HG03097 (cell line): ENCODE results near the gene MRPL57.
"Not testable (repeated sequence)": the region's sequence is repeated elsewhere in the genome, so short reads cannot be mapped to it uniquely, and the experiment has no call there.

Source experiments
- ATAC-seq: cut with Tn5 transposase; IDR thresholded peaks from one replicate; pipeline ENCODE4 v1.9.1; 2021; ENCODE audit not compliant: unreplicated experiment, low FRiP score

Gene MRPL57

GRCh38 chr13:21176215-21176981 lies at the start of gene MRPL57, which contains the start of gene SKA3:
MRPL57 (plus strand) TSS chr13:21176658; CDS start chr13:21176917, 259 bp downstream.
SKA3 (minus strand) TSS chr13:21176552; CDS start chr13:21176477, 75 bp downstream.
- peak; percentile 89 for ATAC-seq

DNA sequence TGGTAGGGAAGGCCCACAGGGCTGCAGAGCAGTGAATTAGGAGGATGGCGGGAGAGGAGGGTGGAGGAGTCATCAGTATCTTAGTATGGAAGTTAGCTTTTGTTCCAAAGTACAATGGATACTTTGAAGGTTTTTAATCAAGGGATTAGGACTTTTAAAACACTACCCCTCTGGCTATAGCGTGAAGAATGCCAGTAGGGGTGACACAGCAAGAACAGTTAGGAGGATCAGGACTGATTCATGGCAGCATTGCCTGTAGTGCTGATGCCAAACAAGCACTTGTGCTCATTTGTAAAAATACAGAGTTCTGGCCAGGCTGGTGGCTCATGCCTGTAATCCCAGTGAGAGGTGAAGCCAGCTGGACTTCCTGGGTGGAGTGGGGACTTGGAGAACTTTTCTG lies 46.3 kb upstream of the MRPL57 start:
- ATAC-seq = no peak

GRCh38 chr13:21133077-21133476 lies 43.4 kb upstream of the MRPL57 start:
- no peak for ATAC-seq

DNA sequence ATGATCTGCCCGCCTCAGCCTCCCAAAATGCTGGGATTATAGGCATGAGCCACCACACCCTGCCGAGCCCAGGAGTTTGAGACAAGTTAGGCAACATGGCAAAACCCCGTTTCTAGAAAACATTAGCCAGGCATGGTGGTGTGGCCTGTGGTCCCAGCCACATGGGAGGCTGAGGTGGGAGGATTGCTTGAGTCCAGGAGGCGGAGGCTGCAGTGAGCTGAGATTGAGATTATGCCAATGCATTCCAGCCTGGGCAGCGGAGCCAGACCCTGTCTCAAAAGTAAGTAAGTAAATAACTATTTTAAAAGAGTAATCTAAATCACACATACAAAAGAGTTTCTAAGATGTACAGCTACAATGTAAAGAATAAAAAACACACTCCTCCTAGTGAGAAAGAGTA lies 42.0 kb upstream of the MRPL57 start:
- ATAC-seq = no peak

GRCh38 chr13:21135833-21136232 lies 40.6 kb upstream of the MRPL57 start:
- not testable (repeated sequence) for ATAC-seq

GRCh38 chr13:21137696-21138095 lies 38.8 kb upstream of the MRPL57 start:
- ATAC-seq = no peak

- no peak for ATAC-seq
These were observed 37.9 kb upstream of the MRPL57 start for GRCh38 chr13:21138561-21138960.

DNA sequence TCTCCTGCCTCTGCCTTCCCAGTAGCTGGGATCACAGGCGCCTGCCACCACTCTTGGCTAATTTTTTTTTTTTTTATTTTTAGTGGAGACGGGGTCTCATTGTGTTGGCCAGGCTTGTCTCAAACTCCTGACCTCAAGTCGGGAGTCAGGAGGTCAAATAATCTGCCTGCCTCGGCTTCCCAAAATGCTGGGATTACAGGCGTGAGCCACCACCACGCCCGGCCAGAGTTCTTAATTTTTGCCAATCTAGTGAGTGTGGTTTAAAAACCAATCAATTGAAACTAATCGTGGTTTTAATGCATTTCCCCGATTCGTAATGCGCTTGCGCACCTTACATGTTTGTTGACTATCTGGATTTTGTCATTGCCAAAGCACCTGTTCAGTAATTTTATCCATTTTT lies 37.1 kb upstream of the MRPL57 start:
- no peak for ATAC-seq

DNA sequence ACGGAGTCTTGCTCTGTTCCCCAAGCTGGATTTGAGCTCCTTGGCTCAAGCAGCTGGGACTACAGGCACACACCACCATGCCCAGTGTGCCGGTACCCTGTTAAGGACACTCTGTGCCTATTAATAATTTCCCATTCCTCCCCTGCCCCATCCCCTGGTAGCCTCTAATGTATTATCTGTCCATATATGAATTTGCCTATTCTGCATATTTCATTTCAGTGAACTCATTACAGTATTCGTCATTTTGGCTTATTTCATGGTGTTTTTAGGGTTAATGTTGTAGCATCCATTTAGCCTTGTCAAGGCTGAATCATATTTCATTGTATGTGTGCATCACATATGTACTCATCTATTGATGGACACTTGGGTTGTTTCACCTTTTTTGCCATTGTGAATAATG lies 33.7 kb upstream of the MRPL57 start:
- no peak for ATAC-seq

DNA sequence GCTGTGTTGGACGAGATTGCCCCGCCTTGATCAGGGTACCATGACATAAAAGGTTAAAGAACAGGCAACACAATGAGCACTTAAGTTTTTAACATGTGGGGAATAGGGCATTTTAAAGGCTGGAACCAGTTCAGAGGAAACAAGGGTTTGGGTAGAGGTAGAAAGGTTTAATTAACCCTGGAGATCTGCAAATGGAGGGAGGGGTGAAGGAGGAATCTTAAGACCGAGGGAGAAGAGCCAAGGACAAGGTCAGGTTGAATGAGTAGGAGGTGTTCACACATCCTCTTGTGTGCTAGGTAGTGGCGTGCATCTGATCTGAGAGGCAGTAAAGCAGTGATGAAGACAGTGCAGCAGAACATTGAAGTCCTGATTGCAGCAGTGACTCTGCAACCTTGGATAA lies 28.6 kb upstream of the MRPL57 start:
- ATAC-seq = no peak

DNA sequence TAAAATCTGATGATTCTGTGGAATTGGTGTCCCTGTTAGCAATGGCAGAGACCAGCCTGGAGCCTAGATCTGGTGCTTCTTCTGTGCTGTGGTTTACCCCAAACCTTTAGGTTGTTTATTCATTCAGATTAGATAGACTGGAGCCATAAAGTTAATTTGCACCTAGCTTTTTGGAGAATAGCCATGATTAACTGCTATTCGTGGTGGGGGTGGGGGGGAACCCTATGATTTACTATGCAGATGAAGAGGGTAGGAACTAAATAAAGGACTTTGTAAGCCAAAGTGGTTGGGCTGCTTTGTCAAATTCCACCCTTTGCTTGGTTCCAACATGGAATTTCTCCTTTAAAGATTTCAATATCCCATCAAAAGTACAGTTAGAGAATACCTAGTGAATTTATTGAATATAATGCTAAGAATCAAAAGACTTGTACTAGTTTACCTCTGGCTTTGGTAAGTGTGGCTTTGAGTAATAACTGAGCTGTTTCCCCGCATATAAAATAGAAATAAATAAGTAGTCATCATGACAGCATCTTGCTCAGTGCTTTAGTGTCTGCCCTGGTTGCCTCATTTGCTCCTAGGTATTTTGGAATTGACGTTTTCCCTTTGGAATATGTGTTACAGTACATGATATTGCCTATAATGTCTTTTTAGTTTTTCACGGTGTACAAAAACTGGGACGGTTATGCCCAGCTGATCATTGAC lies 27.8 kb upstream of the MRPL57 start:
- no peak for ATAC-seq

DNA sequence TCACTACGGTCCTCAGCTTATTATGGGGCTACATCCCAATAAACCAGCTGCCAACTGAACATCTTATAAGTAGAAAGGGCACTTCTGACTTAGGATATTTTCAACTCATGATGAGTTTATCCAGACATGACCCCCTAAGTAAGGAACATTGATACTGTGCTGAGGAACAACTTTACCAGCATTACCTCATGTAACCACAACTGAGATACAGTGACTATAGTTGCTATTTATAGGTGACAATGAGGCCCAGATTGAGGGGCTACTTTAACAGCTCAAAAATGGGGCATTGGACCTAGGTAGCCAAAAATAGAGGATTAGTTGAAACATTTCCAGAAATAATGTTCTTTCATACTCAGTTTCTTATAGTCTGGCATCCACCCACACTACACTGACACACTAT lies 26.9 kb upstream of the MRPL57 start:
- ATAC-seq = no peak

- no peak for ATAC-seq
These were observed 26.4 kb upstream of the MRPL57 start for GRCh38 chr13:21150013-21150412.

GRCh38 chr13:21152251-21152899 lies 24.1 kb upstream of the MRPL57 start:
- ATAC-seq = no peak

- ATAC-seq = no peak
These were observed 11.8 kb upstream of the MRPL57 start for GRCh38 chr13:21164631-21165030.

- not testable (repeated sequence) for ATAC-seq
These were observed 10.9 kb upstream of the MRPL57 start for GRCh38 chr13:21165606-21166005.

DNA sequence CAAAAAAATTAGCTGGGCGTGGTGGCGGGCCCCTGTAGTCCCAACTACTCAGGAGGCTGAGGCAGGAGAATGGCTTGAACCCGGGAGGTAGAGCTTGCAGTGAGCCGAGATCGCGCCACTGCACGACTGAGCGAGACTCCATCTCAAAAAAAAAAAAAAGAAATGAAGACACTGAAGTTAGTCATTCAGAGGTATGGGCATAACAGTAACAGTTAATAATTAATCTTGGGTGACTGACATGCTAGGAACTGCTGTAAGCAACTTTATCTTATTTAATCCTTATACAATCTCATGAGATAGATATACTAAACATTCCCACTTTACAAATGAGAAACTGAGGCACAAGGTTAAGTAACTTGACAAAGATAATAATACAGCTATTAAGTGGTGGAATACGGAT lies 5.0 kb upstream of the MRPL57 start:
- ATAC-seq = no peak

DNA sequence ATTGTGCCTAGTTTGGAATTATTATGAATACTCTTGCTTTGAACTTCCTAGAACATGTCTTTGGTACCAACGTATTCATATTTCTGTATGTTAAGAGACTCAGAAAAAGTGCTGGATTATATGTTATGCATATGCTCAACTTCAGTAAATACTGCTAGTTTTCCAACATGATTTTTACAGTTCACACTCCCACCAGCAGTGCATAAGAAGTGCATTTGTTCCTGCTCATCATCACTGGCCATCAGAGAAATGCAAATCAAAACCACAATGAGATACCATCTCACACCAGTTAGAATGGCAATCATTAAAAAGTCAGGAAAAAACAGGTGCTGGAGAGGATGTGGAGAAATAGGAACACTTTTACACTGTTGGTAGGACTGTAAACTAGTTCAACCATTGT lies 2.7 kb upstream of the MRPL57 start:
- not testable (repeated sequence) for ATAC-seq

GRCh38 chr13:21175656-21176214 lies 723 bp upstream of the MRPL57 start:
- ATAC-seq = no peak

DNA sequence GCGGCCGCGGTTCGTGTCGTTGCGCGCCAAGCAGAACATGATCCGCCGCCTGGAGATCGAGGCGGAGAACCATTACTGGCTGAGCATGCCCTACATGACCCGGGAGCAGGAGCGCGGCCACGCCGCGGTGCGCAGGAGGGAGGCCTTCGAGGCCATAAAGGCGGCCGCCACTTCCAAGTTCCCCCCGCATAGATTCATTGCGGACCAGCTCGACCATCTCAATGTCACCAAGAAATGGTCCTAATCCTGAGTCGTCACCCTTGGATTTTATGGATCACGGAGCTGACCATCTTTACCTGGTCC lies 475 bp downstream of the MRPL57 start:
- peak; percentile 25 for ATAC-seq

DNA sequence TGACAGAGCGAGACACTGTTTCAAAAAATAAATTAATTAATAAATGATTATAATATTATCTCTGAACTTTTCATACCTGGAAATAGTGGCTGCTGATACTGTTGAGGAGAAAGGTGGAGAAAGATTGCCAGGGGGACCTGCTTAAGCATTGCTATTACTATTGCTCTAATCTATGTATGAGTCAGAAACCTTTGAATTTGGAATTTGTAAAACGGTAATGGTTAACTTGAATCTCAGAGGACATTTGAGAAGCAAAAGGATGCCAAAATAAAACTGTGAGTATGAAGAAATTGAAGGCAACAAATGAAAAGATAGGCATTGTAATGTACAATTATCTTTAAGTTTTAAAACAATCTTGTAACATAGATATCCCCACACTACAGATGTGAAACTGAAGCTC lies 5.2 kb downstream of the MRPL57 start:
- no peak for ATAC-seq
